22Rv1 (cell line): ENCODE results near the gene TTLL9.

ENCODE experiments used
- ZFX ChIP-seq: fragments of 450-650 bp; IDR thresholded peaks from 2 replicates; pipeline ENCODE4 v1.6.1; 2017; ENCODE audit warnings: antibody characterized with exemption, borderline replicate concordance
- TF ChIP-seq, protein P1 (sequence below): fragments of 450-650 bp; IDR thresholded peaks from 2 replicates; pipeline ENCODE4 v1.5.1; 2017; ENCODE audit warnings: mild to moderate bottlenecking

GRCh38 chr20:31949877-31950646 is 79.6 kb downstream of the TTLL9 start:
- TF ChIP-seq, protein P1, sequence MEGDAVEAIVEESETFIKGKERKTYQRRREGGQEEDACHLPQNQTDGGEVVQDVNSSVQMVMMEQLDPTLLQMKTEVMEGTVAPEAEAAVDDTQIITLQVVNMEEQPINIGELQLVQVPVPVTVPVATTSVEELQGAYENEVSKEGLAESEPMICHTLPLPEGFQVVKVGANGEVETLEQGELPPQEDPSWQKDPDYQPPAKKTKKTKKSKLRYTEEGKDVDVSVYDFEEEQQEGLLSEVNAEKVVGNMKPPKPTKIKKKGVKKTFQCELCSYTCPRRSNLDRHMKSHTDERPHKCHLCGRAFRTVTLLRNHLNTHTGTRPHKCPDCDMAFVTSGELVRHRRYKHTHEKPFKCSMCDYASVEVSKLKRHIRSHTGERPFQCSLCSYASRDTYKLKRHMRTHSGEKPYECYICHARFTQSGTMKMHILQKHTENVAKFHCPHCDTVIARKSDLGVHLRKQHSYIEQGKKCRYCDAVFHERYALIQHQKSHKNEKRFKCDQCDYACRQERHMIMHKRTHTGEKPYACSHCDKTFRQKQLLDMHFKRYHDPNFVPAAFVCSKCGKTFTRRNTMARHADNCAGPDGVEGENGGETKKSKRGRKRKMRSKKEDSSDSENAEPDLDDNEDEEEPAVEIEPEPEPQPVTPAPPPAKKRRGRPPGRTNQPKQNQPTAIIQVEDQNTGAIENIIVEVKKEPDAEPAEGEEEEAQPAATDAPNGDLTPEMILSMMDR, result no peak
- TF ChIP-seq ZFX, result no peak
